Activated CD8-positive, alpha-beta memory T cell treated with anti-CD3 and anti-CD28 coated beads for 24 hours (primary cell): Measurements from ENCODE around the gene MERTK.
"Not testable (repeated sequence)": the region's sequence is repeated elsewhere in the genome, so short reads cannot be mapped to it uniquely, and the experiment has no call there.

Source experiments
- DNase-seq: peaks from one replicate; pipeline ENCODE4 v3.0.0-alpha.2; 2020

MERTK gene

GRCh38 chr2:112048236-112048592 is 149.8 kb downstream of the MERTK start:
- DNase-seq: no peak

GRCh38 chr2:112048887-112049286 is 150.5 kb downstream of the MERTK start:
- DNase-seq: no peak

- DNase-seq: no peak
Measured at GRCh38 chr2:112050316-112050715, 151.9 kb downstream of the MERTK start.

- peak; percentile 99 for DNase-seq
Measured at GRCh38 chr2:112053917-112054846, 155.8 kb downstream of the MERTK start.

GRCh38 chr2:112054847-112055729 is 156.7 kb downstream of the MERTK start, which contains the start of gene TMEM87B:
Gene TMEM87B (plus strand): TSS chr2:112055269. CDS start chr2:112055592, 323 bp downstream.
- DNase-seq: peak; percentile 97

GRCh38 chr2:112055730-112056625 is 157.6 kb downstream of the MERTK start:
- DNase-seq: no peak

- no peak for DNase-seq
Measured at GRCh38 chr2:112056626-112056987, 158.2 kb downstream of the MERTK start.

- DNase-seq: no peak
Measured at GRCh38 chr2:112059671-112060070, 161.3 kb downstream of the MERTK start.

GRCh38 chr2:112061299-112061698 is 162.9 kb downstream of the MERTK start:
- no peak for DNase-seq

- DNase-seq: no peak
Measured at GRCh38 chr2:112061840-112062239, 163.4 kb downstream of the MERTK start.

GRCh38 chr2:112062894-112063293 is 164.5 kb downstream of the MERTK start:
- no peak for DNase-seq

GRCh38 chr2:112065486-112065885 is 167.1 kb downstream of the MERTK start:
- no peak for DNase-seq

GRCh38 chr2:112065966-112066365 is 167.6 kb downstream of the MERTK start:
- no peak for DNase-seq

GRCh38 chr2:112069794-112070193 is 171.4 kb downstream of the MERTK start:
- not testable (repeated sequence) for DNase-seq

- DNase-seq: no peak
Measured at GRCh38 chr2:112073875-112074274, 175.5 kb downstream of the MERTK start.

GRCh38 chr2:112074506-112074905 is 176.1 kb downstream of the MERTK start:
- DNase-seq: no peak

- DNase-seq: no peak
Measured at GRCh38 chr2:112075490-112076260, 177.3 kb downstream of the MERTK start.

- DNase-seq: no peak
Measured at GRCh38 chr2:112077814-112078213, 179.4 kb downstream of the MERTK start.
